ENCODE results near the gene POLL. TPM values are rescaled to one million over a fixed set of nuclear protein-coding genes. Genes with fewer than 3 reads are reported as not detected.

Gene POLL
- total and polyA plus RNA-seq, 2 of the 4 experiments (the other 2 are of a cell fraction): 6.3 to 23.7 TPM

DNA sequence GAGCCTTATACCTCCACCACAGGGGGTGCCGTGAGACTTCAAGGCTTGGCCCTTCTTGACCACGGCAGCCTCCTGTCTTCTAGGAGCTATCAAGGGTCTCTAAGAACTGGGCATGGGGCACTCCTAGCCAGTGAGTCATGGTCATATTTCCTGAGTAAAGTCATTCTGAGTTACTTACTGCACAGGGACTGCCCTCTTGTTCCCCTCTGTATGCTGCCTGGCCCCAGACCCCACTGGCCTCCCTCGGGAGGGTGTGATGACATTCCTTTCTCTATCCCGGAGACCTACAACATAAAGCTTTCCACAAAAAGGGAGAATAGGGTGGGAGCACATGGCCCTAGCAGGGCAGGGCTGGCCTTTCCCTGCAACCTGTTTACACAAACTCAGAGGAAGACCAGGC, 21.4 kb upstream of the POLL start:
- WGBS, 2 experiments (ENCODE audit: extremely low coverage in 2 of 2, insufficient read length in 1 of 2): 72% methylated on average over 2 of the region's 4 CpGs; no CpG with 5 or more reads in 1 of the 2 experiments
- BruUV-seq (replicated peaks): no TSS peak
- Histone ChIP-seq H2BK15ac (ENCODE audit: low read depth, low read length) (no peak overlapping the region), H3K27ac (ENCODE audit: insufficient read depth, low read length) (no peak overlapping the region), H3K9me3 (ENCODE audit: control insufficient read depth, insufficient read depth, low read length) (no peaks in the 10 kb centered on the region), H2AK9ac (replicated peaks; ENCODE audit: low read depth, low read length, poor library complexity) (no peak overlapping the region), H3K9ac (ENCODE audit: low read depth, low read length) (no peak overlapping the region), H4K20me1 (ENCODE audit: insufficient read depth, low read length) (no peaks in the 10 kb centered on the region), H3K18ac (ENCODE audit: low read depth, low read length) (no peak overlapping the region), H3K56ac (ENCODE audit: extremely low read depth, insufficient read depth, low read length) (no peak overlapping the region), H4K8ac (ENCODE audit: low read depth in 2 of 2, low read length in 2 of 2) (no peak overlapping the region), H3K4me1 (ENCODE audit: control insufficient read depth, insufficient read depth, low read length) (peaks cover 9% of the 10 kb centered on the region), H4K5ac (ENCODE audit: low read depth, low read length) (no peak overlapping the region), H3K27me3 (ENCODE audit: control insufficient read depth, insufficient read depth, low read length) (no peaks in the 10 kb centered on the region), H2AFZ (replicated peaks; ENCODE audit: low read length, poor library complexity) (peak overlapping the region; percentile 34), H3K23ac (ENCODE audit: low read depth, low read length) (no peak overlapping the region), H4K91ac (ENCODE audit: insufficient read depth, low read depth, low read length) (no peak overlapping the region), H2BK5ac (ENCODE audit: low read depth, low read length, poor library complexity, severe bottlenecking) (no peak overlapping the region), H3K79me1 (ENCODE audit: low read depth in 1 of 2, low read length in 2 of 2) (no peaks in the 10 kb centered on the region; a peak in 1 of 4 replicates), H3K9me1 (ENCODE audit: insufficient read depth, low read length) (peaks cover 16% of the 10 kb centered on the region), H2AK5ac (ENCODE audit: low read depth, low read length) (no peak overlapping the region; the same call in 1 of the 2 replicates), H3K14ac (replicated peaks; ENCODE audit: low read depth, low read length) (no peak overlapping the region), H3K36me3 (ENCODE audit: control insufficient read depth, insufficient read depth, low read length) (peaks cover 27% of the 10 kb centered on the region), H3K4ac (ENCODE audit: low read depth, low read length) (no peak overlapping the region), H2BK120ac (ENCODE audit: low read depth, low read length) (no peak overlapping the region), H2BK20ac (ENCODE audit: low read depth, low read length) (no peak overlapping the region), H3K4me2 (ENCODE audit: low read depth, low read length) (no peak overlapping the region), H3K4me3 (ENCODE audit: insufficient read depth, low read depth, low read length) (no peak overlapping the region)
- ATAC-seq (ENCODE audit: low read depth) (peak; percentile 69), DNase-seq (peak; percentile 26)
- in situ Hi-C loops (cut with MboI; ENCODE audit: low sequenced_read_pairs): loop anchor here (5.0 kb wide), 1 partner anchor 173 kb away; the partner anchor contains the start of gene NPM3
- TF ChIP-seq FOS (IDR thresholded peaks at IDR 0.05; ENCODE audit: low read depth, low read length) (0 out of 2 replicates have a peak, but pooled peaks have one; percentile 21), MAZ (IDR thresholded peaks at IDR 0.05; ENCODE audit: borderline replicate concordance, low read depth, low read length) (no peak), MXI1 (IDR thresholded peaks at IDR 0.05; ENCODE audit: borderline replicate concordance, low read depth, low read length) (no peak), CEBPB (IDR thresholded peaks at IDR 0.05; ENCODE audit: low read depth, low read length) (no peak), BHLHE40 (IDR thresholded peaks at IDR 0.05; ENCODE audit: low read depth, low read length) (no peak), CHD1 (IDR thresholded peaks at IDR 0.05; ENCODE audit: low read depth, low read length) (no peak)
- dilution Hi-C loops (cut with HindIII; ENCODE audit: low sequenced_read_pairs, unreplicated experiment): no loop called here
- intact Hi-C loops (cut with micrococcal nuclease): no loop called here
- CTCF ChIA-PET: no interaction called here
- POLR2A ChIA-PET (ENCODE audit: unreplicated experiment): no interaction called here

Data from IMR-90 (cell line).